Activated naive CD4-positive, alpha-beta T cell treated with anti-CD3 and anti-CD28 coated beads, Interleukin-2, amount 50 U/mL, for 72 hours (primary cell): Measurements from ENCODE around the gene TPRX2. TPM values are rescaled to one million over a fixed set of nuclear protein-coding genes. Genes with fewer than 3 reads are reported as not detected.
"Not testable (repeated sequence)": the region's sequence is repeated elsewhere in the genome, so short reads cannot be mapped to it uniquely, and the experiment has no call there.

ENCODE experiments used
- ATAC-seq, 2 donors: fragments of 150-1000 bp; cut with Tn5 transposase; 2 replicates each; pipeline ENCODE4 v1.10.0; 2021; ENCODE audit warnings: mild to moderate bottlenecking in 2 of 2, moderate library complexity in 2 of 2
- DNase-seq, 2 donors: peaks; one replicate each; pipeline ENCODE4 v3.0.0; 2021 to 2022; ENCODE audit warnings: low spot score in 2 of 2
- H3K27ac Mint-ChIP-seq, 2 donors: one replicate each; pipeline ENCODE4 v1.8.0; 2022; ENCODE audit warnings: mild to moderate bottlenecking in 2 of 2, mixed read lengths in 2 of 2
- H3K36me3 Mint-ChIP-seq, 2 donors: one replicate each; pipeline ENCODE4 v1.8.0; 2022; ENCODE audit warnings: mixed read lengths in 2 of 2
- H3K9me3 Mint-ChIP-seq, 2 donors: one replicate each; pipeline ENCODE4 v1.8.0; 2022; ENCODE audit warnings: mixed read lengths in 2 of 2
- total RNA-seq, 2 donors: library from RNA; stranded (reverse); gene quantifications; one replicate each; pipeline ENCODE4 v1.2.3, GENCODE V29; 2022

TPRX2 gene
- total RNA-seq, 2 donors from 2014 or later = not detected

GRCh38 chr19:47853003-47853402 lies 6.0 kb upstream of the TPRX2 start:
- no peak for ATAC-seq
- H3K9me3 Mint-ChIP-seq = no peaks in the 10 kb centered on the region
- H3K27ac Mint-ChIP-seq = no peak overlapping the region
- H3K36me3 Mint-ChIP-seq = no peaks in the 10 kb centered on the region
- DNase-seq = no peak

GRCh38 chr19:47854459-47854858 lies 4.6 kb upstream of the TPRX2 start:
- no peak for DNase-seq
- H3K9me3 Mint-ChIP-seq = no peaks in the 10 kb centered on the region
- no peak for ATAC-seq
- no peak overlapping the region for H3K27ac Mint-ChIP-seq
- H3K36me3 Mint-ChIP-seq = no peaks in the 10 kb centered on the region

GRCh38 chr19:47858231-47858630 lies 804 bp upstream of the TPRX2 start:
- not testable (repeated sequence) for DNase-seq, H3K27ac Mint-ChIP-seq, H3K36me3 Mint-ChIP-seq, H3K9me3 Mint-ChIP-seq, ATAC-seq

GRCh38 chr19:47859838-47860237 lies 803 bp downstream of the TPRX2 start:
- not testable (repeated sequence) for DNase-seq, H3K9me3 Mint-ChIP-seq, H3K27ac Mint-ChIP-seq, ATAC-seq, H3K36me3 Mint-ChIP-seq

- no peaks in the 10 kb centered on the region for H3K9me3 Mint-ChIP-seq
- ATAC-seq = no peak
- no peak for DNase-seq
- no peak overlapping the region for H3K27ac Mint-ChIP-seq
- peaks cover 0 to 7% of the 10 kb centered on the region in 2 donors for H3K36me3 Mint-ChIP-seq
Observed at GRCh38 chr19:47860602-47861297, 1.7 kb downstream of the TPRX2 start.

- no peaks in the 10 kb centered on the region for H3K9me3 Mint-ChIP-seq
- DNase-seq = no peak
Observed at GRCh38 chr19:47861630-47862029, 2.6 kb downstream of the TPRX2 start.

GRCh38 chr19:47863514-47863936 lies 4.5 kb downstream of the TPRX2 start:
- peak; percentile 97 to 98 for ATAC-seq
- H3K36me3 Mint-ChIP-seq = peaks cover 0 to 7% of the 10 kb centered on the region in 2 donors
- DNase-seq = peak; percentile 75 to 97
- no peaks in the 10 kb centered on the region for H3K9me3 Mint-ChIP-seq
- no peak overlapping the region for H3K27ac Mint-ChIP-seq

More at GRCh38 chr19:47861630-47862029, 2.6 kb downstream of the TPRX2 start:
- no peak overlapping the region for H3K27ac Mint-ChIP-seq
- ATAC-seq = no peak
- peaks cover 0 to 7% of the 10 kb centered on the region in 2 donors for H3K36me3 Mint-ChIP-seq

GRCh38 chr19:47865166-47865565 lies 6.1 kb downstream of the TPRX2 start:
- H3K36me3 Mint-ChIP-seq = peaks cover 0 to 7% of the 10 kb centered on the region in 2 donors
- DNase-seq (no peak), ATAC-seq (no peak)
- no peaks in the 10 kb centered on the region for H3K9me3 Mint-ChIP-seq
- H3K27ac Mint-ChIP-seq = no peak overlapping the region

GRCh38 chr19:47878906-47879305 lies 19.9 kb downstream of the TPRX2 start:
- Mint-ChIP-seq H3K9me3 (peaks cover 0 to 3% of the 10 kb centered on the region in 2 donors), H3K27ac (no peak overlapping the region)
- ATAC-seq = no peak

GRCh38 chr19:47879385-47879784 lies 20.4 kb downstream of the TPRX2 start:
- ATAC-seq, DNase-seq, H3K27ac Mint-ChIP-seq, H3K36me3 Mint-ChIP-seq, H3K9me3 Mint-ChIP-seq: not testable (repeated sequence)

More at GRCh38 chr19:47878906-47879305, 19.9 kb downstream of the TPRX2 start:
- no peak for DNase-seq
- H3K36me3 Mint-ChIP-seq = peaks cover 0 to 5% of the 10 kb centered on the region in 2 donors

GRCh38 chr19:47881757-47882156 lies 22.7 kb downstream of the TPRX2 start:
- H3K36me3 Mint-ChIP-seq = peaks cover 0 to 5% of the 10 kb centered on the region in 2 donors
- peaks cover 0 to 3% of the 10 kb centered on the region in 2 donors for H3K9me3 Mint-ChIP-seq
- DNase-seq (no peak), ATAC-seq (no peak)
- no peak overlapping the region for H3K27ac Mint-ChIP-seq

- Mint-ChIP-seq H3K9me3 (peaks cover 0 to 3% of the 10 kb centered on the region in 2 donors), H3K27ac (no peak overlapping the region), H3K36me3 (peaks cover 0 to 5% of the 10 kb centered on the region in 2 donors)
- no peak for DNase-seq
- no peak for ATAC-seq
Observed at GRCh38 chr19:47882890-47883289, 23.9 kb downstream of the TPRX2 start.

- Mint-ChIP-seq H3K36me3 (no peaks in the 10 kb centered on the region), H3K9me3 (no peaks in the 10 kb centered on the region), H3K27ac (no peak overlapping the region)
- ATAC-seq = no peak
- no peak for DNase-seq
Observed at GRCh38 chr19:47885067-47885463, 26.0 kb downstream of the TPRX2 start.

GRCh38 chr19:47886010-47886559 lies 27.1 kb downstream of the TPRX2 start, which contains the start of gene SULT2A1:
Gene SULT2A1, minus strand, starts transcription at chr19:47886315. Its CDS starts 58 bp downstream, at chr19:47886257.
- Mint-ChIP-seq H3K27ac (no peak within 1 kb of the TSS), H3K9me3 (no peaks in the 10 kb centered on the region), H3K36me3 (no peaks in the 10 kb centered on the region)
- DNase-seq (no peak), ATAC-seq (no peak)

- DNase-seq (no peak), ATAC-seq (no peak)
- Mint-ChIP-seq H3K9me3 (peaks cover 4 to 5% of the 10 kb centered on the region in 2 donors), H3K27ac (no peak overlapping the region), H3K36me3 (peaks cover 0 to 6% of the 10 kb centered on the region in 2 donors)
Observed at GRCh38 chr19:47890865-47891621, 32.0 kb downstream of the TPRX2 start.

GRCh38 chr19:47891622-47891922 lies 32.5 kb downstream of the TPRX2 start:
- Mint-ChIP-seq H3K36me3 (peaks cover 0 to 6% of the 10 kb centered on the region in 2 donors), H3K27ac (no peak overlapping the region), H3K9me3 (peaks cover 4 to 5% of the 10 kb centered on the region in 2 donors)
- DNase-seq (no peak), ATAC-seq (no peak)

- DNase-seq (no peak), ATAC-seq (no peak)
- Mint-ChIP-seq H3K36me3 (peaks cover 0 to 6% of the 10 kb centered on the region in 2 donors), H3K9me3 (peaks cover 4 to 5% of the 10 kb centered on the region in 2 donors), H3K27ac (no peak overlapping the region)
Observed at GRCh38 chr19:47891923-47892666, 33.1 kb downstream of the TPRX2 start.
